Activated T-cell treated with anti-CD3 and anti-CD28 coated beads for 48 hours (primary cell): ENCODE data around the gene SUFU.

ENCODE experiments used
- DNase-seq: peaks from one replicate; pipeline ENCODE4 v3.0.0-alpha.2; 2020; ENCODE audit warnings: low read depth

SUFU gene

DNA sequence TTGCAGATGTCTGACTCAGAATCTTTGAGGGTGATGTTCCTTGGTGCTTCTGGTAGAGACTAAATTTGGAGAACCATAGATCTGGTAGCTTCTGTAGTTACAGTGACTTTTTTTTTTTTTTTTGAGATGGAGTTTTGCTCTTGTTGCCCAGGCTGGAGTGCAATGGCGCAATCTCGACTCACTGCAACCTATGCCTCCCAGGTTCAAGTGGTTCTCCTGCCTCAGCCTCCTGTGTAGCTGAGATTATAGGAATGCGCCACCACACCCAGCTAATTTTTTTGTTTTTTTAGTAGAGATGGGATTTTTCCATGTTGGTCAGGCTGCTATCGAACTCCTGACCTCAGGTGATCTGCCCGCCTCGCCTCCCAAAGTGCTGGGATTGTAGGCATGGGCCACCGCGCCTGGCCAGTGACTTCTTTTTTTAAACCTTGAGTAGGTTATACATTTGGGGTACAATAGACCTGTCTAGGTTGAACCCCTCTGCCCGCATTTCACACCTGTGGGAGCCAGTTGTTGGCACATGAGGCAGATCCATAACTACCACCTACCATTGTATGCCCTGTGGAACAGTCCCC lies 47.0 kb downstream of the SUFU start:
- no peak for DNase-seq

DNA sequence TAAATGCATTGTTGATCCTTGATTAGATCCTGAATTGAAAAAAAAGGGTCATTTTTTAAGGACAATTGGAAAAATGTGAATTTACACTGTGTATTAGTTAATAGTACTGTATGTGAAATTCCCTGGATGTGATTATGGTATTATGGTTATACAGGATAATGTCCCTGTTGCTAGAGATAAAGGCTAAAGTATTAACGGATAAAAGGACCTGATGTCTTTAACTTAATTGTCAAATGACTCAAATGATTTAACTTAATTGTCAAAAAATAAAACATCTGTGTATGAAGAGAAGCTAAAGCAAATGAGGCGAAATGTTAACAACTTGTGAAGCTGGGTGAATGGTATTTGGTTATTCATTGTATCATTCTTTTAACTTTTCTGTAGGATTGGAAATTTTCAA lies 48.8 kb downstream of the SUFU start:
- no peak for DNase-seq

DNA sequence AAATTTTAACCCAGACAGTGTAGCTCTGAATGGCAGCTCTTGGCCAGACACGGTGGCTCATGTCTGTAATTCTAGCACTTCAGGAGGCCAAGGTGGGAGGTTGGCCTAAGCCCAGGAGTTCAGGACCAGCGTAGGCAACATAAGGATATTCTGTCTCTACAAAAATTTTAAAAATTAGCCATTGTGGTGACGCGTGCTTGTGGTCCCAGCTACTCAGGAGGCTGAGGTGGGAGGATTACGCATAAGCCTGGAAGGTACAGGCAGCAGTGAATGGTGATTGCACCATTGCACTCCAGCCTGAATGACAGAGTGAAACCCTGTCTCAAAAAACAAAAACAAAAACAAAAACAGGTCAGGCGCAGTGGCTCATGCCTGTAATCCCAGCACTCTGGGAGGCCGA lies 50.0 kb downstream of the SUFU start:
- no peak for DNase-seq

DNA sequence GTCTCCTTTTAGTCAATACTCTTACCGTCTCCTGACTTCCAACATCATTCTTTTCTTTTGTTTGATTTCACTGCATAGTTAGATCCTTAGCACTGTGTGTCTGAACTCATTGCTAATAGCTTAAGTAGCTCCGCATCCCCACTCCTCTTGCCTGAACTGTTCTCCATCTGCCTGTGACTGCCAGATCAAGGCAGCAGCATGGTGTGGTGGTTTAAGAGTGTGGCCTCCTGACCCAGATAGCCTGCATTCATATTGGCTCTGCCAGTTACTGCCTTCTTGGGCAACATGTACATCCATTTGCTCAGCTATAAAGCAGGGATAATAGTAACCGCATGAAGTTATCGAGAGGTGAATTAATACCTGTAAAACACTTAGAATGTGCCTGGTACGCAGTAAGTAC lies 50.8 kb downstream of the SUFU start:
- DNase-seq: no peak

DNA sequence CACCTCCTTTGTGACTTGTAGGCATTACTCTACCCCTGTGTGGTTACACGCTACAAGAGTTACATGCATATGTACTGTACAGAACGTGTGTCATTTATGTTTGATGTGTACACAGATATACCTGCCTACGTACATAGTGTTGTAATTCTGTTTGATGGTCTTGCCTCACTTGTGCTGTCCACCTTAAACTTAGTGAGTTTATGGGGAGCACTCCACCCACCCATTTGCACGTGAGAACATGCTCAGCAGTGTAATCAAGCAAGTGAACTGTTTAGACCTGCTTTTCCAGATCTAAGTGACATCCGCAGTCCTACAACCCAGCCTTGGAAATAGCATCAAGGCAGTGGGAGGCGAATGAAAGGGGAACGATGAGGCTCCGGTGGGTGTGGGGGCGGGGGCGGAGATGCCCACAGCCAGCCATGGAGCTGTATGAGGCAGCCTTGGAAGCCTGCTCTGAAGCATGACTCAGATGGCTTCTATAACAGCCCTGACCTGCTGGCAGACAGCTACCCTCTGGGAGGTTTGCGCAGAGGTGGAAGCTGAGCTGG lies 52.1 kb downstream of the SUFU start:
- DNase-seq: no peak

DNA sequence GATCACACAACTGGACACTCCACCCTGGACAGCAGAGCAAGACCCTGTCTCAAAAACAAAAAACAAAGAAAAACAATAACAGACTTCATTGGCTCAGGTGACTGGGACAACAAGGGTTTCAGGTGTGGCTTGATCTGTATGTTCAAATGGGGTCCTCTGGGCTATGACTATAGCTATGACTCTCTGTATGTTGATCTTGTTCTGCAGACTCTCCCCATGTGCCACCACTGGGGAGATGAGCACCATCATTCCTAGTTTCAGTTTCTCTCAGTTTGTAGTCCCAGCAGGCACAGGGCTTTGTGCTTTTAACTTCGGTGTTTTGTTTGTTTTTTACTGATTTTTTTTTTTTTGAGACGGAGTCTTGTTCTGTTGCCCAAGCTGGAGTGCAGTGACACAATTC lies 53.8 kb downstream of the SUFU start:
- no peak for DNase-seq

DNA sequence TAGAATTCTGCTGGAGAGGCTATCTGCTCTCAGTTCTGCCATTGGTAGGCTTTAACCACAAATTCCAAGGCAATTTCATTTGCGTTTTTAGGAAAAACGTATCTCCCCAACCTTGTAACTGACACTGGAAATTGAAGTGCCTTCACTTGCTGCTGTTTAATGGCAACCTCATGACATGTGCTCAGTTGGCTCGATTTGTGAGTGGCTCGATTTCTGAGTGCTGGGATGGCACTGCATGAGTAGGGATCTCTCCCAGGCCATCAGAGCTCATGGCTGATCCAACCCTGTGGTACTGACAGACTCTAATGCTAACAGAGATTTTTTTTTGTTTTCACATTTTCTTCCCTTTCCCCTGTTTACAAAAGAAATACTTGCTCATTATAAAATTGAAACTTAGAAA lies 56.0 kb downstream of the SUFU start:
- DNase-seq: no peak

DNA sequence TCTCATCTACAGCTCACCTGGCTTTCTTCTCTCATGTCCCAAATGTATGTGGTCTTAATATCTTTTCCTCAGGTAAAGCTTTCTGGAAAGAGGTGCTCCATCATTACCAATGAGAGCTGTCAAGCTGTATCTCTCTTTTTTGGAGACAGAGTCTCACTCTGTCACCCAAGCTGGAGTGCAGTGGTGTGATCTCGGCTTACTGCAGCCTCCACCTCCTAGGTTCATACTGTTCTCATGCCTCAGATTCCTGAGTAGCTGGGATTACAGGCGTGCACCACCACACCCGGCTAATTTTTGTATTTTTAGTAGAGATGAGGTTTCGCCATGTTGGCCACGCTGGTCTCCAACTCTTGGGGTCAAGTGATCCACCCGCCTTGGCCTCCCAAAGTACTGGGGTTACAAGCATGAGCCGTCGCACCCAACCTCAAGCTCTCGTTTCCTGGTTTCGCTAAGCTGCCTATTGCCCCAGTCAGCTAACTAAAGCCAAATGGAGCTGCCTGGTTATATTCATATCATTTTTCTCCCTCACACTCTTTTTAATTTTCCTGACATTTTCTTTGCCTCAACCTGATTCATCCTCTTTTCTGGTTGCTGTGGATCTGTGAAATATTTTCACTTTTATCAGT lies 60.5 kb downstream of the SUFU start:
- no peak for DNase-seq

DNA sequence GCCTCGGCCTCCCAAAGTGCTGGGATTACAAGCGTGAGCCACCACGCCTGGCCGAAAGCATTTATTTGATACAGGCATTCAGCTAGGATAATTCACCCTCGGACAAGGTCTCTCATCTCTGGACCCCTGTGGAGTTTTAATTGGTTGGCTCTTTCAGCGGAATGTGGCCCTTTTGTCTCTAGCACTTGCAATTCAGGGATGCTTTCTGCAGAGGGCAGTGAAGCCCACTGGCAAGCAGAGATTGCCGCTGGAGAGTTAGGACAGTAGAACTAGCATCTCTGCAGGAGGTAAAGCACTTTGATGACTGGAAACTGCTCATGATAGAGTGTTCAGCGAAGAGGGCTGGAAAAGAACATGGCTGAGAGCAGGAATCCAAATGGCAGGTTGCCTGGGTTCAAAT lies 62.0 kb downstream of the SUFU start:
- no peak for DNase-seq

DNA sequence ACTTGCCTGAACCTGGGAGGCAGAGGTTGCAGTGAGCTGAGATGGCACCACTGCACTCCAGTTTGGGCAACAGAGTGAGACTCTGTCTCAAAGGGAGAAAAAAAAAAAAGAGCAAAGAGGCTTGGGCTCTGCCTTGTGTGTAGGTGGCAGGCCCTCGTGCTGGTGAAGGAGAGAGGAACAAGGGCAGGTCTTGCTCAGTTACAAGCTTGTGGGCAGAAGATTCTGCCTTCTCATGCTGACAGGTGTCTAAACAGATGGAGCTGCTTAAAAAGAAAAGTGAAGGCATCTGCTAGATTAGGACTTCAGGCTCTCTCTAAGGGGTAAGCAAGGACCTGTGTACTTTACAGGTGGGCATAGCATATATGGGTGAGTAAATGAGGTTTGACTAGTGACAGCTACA lies 75.0 kb downstream of the SUFU start:
- no peak for DNase-seq

DNA sequence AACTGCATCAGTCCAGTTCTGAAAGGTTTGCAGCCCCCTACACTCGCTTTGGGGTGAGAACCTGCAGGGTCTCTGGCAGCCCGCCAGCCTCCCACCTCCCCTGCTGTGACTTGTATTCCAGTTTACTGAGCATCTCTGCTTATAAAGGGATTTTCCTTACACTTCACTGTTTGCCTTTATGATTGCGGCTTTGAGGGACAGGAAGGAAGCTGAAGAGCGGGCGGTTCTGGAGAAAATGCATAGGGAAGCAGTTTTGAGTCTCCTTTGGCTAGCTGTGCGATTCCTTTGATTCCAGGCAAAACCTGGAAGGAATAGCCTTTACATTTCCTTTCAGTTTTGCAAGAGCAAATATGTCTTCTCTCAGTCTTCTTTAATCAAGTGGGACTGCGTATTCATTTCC lies 75.6 kb downstream of the SUFU start:
- DNase-seq: no peak

DNA sequence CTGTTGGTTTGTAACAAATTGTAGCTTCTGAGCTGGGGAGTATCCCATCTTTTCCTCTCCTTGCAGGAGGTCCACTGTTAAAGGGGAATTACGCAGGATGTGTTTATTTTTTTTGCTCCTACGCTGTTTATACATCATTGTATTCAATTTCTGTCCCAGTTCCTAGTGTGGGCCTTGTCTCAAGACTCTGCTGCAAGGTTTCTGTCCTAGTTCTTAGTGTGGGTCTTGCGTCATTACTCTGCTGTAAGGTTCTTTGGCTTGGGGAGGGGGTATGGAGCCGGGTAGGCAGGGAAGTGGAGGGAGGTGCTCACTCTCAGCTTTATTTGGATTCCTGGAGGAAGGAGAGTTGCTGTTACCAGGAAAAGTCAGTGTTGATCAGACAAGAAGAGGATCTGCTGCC lies 76.5 kb downstream of the SUFU start:
- no peak for DNase-seq

DNA sequence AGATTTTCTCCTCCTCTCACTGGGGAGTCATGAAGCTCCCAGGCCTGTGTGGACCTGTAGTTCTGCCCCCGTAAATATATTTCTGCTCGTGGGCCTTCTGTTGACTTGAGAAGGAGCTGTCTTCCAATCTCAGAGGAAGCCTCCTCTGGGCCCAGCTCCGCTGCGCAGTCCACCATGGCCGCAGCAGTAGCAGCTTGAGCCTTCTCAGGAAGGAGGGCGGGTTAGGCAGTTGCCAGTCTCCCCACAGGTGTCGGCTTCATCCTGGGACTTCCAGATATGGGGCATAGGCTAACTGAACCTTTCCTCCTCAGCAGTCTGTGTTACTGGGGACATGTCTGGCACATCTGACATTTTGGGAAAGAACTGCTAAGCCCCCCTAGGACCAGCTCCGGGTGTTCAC lies 77.6 kb downstream of the SUFU start:
- DNase-seq: no peak

DNA sequence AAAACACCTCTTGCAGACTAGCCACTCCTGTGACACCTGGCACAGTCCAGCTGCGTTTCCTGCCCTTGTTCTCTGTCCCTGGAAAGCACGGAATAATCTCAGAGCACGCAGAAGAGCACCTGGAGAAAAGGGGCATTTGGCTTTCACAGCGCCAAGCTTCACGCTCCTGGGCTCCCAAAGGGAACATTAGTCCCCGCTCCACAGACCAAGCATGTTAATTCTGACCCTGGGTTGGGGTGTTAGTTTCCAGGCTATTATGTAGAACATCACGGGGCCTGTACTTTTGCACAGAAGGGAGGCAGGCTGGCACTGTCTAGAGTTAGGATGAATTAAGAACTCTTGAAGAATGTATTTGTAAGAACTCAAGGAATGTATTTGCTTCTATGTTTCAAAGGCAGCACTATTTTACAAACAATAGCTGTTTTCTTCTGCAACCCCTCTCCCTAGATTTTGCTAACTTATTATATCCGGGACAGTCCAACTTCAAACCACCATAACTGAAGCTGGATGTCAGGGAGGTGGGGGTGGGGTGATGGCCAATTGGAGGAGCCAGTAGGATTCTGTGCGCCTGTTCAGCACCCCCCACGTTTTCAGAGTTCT lies 78.3 kb downstream of the SUFU start:
- no peak for DNase-seq

DNA sequence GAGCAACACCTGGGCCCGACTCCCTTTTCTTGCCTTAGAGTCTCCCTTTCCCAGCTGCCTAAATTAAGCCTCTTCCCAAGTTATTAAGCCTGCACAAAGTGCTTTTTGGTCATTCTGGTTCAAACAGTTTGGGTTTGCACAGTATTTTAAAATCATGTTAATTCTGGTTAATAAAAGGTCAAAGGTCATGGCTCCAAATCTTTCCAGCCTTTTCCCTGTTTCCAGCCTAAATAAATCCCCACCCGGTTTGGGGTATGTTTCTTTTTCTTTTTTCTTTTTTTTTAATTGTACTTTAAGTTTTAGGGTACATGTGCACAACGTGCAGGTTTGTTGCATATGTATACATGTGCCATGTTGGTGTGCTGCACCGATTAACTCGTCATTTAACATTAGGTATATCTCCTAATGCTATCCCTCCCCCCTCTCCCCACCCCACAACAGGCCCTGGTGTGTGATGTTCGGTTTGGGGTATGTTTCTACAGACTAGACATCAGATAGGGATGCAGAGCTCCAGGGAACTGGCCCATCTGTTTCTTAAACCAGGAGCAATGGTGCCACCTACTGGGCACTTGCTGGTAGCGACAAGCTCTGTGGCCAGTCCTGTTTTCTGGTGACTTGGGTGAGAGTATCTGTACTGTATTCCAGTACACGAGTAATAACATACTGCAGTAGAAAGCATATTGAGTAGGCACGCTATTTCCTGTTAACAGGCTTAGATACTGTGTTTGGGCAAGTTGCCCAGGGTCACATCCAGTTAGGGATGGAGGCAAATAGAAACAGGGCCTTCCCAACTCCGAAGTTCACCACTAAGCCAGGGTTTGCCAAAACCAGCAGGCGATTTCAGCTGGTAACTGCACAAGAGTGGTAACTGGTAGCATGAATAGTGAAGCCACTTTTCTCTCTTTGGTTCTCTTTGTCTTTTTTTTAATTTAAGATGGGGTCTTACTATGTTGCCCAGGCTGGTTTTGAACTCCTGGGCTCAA lies 80.0 kb downstream of the SUFU start:
- peak; percentile 74 for DNase-seq

DNA sequence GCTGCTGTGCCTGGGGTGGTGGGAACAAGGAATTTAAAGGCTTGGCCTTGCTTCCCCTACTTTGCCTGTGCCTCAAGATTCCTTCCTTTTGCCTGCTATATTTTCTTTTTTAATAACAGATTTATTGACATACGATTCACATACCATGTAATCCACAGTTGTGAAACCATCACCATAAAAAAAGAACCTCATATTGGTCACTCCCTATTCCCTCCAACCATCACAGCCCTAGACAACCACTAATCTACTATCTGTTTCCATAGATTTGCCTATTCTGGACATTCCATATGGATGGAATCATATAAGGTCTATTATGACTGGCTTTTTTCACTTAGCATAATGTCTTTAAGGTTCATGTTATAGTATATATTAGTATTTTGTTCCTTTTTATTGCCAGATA lies 81.3 kb downstream of the SUFU start:
- DNase-seq: no peak

DNA sequence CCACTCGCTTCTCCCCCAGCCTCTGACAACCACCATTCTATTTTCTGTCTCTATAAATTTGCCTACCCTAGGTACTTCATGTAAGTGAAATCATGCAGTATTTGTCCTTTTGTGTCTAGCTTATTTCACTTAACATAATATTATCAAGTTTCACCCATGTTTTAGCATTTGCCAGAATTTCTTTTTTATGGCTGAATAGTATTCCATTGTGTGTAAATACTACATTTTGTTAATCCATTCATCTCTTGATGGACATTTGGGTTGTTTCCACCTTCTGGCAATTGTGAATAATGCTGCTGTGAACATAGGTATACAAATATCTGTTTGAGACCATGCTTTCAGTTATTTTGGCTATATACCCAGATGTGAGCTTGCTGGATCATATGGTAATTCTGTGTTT lies 83.1 kb downstream of the SUFU start:
- DNase-seq: no peak

DNA sequence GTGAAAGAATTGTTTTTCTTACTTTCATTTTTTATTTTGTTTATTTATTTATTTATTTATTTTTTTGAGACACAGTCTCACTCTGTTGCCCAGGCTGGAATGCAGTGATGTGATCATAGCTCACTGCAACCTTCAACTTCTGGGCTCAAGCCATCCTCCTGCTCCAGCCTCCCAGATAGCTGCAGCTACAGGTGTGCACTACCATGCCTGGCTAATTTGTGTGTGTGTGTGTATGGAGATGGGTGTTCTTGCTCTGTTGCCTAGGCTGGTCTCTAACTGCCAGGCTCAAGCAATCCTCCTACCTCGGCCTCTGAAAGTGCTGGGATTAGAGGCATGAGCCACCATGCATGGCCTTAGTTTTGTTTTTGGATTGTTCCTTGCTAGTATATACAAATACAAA lies 85.1 kb downstream of the SUFU start:
- no peak for DNase-seq

DNA sequence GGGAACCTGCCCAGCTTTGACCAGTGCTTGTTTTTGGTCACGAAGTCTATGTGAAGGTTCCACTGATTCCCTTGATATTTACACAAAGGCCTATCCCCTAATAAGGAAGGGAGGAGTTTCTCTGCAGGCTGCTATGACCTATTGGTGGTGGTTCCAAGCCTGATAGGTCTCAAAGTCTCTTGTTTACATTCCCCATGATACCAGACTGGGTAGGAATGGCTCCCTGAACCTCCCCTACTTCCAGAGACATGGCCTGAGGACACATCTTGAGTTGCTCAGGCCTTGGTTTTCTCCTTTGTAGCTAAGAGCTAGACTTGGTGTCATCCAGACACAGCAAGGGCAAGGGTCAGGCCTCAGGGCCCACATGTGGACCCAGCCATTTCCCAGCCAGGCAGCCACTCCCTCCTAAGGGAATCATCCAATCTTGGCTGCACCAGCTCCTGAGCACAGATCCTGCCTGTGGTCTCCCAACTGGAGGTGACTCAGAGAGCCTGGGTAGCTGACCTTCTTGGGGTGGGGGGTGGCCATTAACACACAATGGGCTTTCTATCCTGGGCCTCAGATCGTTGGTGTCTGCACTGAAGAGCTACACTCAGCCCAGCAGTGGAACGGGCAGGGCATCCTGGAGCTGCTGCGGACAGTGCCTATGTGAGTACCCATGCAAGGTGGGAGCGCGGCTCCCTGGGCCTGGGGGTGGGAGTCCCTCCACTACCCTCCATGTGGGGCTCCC lies 89.5 kb downstream of the SUFU start:
- DNase-seq: no peak

DNA sequence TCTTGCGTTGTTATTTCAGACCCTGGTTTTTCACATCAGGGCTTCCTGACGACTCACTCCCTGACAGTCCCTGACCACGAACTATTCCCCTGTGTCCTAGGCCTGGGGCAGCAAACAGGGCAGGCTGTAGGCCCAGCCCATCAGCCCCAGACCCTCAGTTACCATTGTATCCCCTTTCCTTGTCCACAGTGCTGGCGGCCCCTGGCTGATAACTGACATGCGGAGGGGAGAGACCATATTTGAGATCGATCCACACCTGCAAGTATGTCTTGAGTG lies 90.0 kb downstream of the SUFU start:
- DNase-seq: no peak

DNA sequence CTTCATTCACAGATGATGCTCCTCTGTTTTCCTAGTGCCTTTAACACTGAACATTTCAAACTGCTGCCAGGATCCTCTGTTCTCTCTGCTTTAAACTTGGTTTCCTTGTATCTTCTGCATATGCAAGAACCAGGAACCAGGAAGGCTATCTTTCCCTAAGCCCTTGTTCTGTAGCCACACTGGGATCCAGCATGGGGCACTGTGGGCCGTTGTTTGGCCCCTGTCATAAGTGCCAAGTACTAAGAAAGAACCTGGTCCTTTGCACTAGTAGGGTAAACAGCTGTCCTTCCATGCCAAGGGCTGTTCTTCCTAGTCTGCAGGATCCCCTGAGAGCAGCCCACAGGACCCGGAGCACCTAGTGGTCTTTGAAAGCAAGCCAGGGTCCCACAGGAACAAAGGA lies 91.5 kb downstream of the SUFU start:
- DNase-seq: no peak

DNA sequence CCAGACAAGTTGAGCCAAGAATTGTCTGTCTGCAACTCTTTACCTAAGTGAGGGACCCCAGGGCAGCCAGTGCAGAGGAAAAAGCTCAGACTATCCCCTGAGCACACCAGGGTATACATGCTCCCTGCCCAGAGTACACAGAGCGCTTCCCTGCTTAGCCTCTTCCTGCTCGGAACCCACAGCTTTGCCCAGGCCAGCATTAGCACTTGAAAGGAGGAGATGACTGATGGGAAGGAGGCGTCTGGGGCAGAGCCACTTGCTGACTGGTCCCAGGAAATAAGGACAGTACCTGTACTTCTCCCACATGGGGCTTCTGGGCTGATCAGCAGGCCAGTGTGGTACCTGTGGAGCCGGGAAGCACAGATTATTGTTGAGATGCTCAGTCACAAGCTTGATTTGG lies 92.1 kb downstream of the SUFU start:
- DNase-seq: no peak
